HG03280 (cell line): ENCODE results near the gene KRTAP12-2.
"Not testable (repeated sequence)": the region's sequence is repeated elsewhere in the genome, so short reads cannot be mapped to it uniquely, and the experiment has no call there.

ENCODE experiments used
- ATAC-seq: cut with Tn5 transposase; IDR thresholded peaks from one replicate; pipeline ENCODE4 v1.9.1; 2021; ENCODE audit warnings: mild to moderate bottlenecking, moderate library complexity; ENCODE audit not compliant: unreplicated experiment

The KRTAP12-2 gene

GRCh38 chr21:44653656-44654575 lies 12.8 kb downstream of the KRTAP12-2 start:
- no peak for ATAC-seq

DNA sequence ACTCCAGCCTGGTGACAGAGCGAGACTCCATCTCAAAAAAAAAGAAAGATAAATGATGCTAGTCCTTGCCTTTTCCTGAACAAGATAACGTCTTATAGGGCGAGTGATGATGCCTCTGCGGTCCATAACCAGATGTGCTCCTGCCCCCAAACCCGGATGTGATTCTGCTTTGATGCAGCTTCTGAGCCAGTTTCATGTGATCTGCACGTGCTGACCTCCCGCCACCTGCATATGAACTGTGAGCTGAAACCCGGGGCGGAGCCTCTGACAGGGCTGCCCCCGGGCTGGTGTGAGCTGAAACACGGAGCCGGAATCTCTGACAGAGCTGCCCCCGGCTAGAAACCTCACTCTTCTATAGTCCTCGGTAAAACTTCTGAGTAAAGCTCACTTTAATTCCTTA lies 13.6 kb downstream of the KRTAP12-2 start:
- no peak for ATAC-seq

DNA sequence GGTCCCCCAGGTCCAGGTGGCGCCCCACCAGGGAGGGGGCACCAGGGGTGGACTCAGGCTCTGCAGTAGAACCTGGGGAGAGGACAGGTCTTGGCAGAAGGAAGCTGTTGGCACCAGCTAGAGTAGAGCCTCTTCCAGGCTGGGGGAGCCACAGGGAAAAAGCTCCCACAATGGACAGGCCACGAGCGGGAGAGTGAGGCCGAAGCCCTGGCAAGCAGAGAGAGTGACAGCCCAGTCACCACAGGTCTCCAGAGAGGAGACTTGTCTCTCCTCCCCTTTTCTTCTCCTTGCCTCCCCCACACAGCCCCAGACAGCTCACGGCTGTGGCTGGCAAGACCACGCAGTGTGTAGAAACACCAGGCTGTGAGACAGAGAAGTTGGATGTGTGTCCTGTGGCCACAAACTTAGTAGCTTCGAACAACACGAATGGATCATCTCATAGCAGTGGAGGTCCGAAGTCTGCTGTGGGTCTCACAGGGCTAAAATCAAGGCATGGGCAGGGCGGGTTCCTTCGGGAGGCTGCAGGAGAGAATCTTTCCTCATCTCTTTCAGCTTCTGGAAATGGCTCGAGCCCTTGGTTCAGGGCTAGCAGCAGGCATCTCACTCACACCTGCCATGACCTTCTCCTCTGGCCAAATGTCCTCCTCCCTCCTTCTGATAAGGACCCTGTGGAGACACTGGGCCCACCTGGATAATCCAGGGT lies 15.6 kb downstream of the KRTAP12-2 start:
- ATAC-seq = no peak

DNA sequence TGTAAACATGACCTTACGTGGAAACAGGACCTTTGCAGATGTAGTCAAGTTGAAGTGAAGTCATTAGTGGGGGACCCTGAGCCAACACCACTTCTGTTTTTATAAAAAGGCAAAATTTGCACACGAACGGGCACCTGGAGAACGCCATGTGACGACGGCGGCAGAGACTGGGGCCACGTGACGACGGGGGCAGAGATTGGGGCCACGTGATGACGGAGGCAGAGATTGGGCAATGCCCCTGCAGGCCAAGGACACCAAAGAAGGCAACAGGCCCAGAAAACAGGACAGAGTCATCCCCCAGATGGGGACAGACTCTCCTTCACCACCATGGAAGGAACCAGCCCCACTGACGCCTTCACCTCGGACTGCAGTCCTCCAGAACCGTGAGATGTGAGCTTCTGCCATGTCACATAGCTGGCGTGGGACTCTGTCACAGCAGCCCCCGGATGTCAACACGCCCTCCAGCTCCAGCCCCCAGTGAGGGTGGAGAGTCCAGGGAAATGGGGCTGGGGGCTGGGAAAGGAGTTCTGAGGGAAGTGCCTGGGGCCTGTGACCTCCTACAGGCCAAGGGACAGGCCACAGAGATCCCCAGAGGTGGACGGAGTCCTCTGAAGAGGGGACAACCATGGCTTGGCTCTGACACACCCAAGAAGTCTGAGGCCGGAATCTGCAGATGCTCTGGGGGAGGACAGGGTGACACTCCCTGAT lies 16.3 kb downstream of the KRTAP12-2 start:
- no peak for ATAC-seq

- no peak for ATAC-seq
Observed at GRCh38 chr21:44649521-44650100, 17.1 kb downstream of the KRTAP12-2 start.

DNA sequence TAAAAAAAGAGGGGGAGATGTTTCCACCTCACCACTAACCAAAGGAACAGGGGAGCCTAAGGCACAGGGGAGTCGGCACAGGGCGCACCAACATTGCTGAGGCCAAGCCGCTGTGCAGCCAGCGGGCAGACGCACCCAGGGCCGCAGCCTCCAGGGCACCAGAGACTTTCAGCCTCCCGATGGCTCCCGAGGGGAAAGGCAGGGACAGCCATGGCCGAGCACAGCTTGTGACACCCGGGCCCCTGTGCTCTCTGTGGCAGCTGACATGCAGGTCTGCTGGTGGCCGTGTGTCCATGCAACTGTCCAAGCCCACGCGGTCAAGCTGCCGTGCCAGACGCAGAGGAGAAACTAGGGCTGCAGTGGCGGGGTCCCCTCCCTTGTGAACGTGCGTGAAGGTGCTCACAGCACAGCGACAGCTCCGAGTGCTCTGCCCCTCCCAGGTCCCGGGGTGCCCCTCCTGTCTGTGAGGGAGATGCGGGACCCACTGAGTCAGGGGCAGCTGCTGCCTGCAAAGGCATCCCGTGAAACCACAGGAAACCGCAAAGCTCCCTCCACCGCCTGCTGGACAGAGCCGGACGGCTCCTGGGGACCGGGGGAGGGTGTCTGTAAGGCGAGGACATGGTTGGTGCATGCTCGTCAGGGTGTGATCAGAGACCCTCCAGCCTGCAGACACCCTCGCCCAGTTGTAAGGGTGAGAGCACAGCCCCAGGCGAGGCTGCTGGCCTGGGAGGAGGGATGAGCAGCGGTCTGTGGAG lies 18.0 kb downstream of the KRTAP12-2 start:
- no peak for ATAC-seq

DNA sequence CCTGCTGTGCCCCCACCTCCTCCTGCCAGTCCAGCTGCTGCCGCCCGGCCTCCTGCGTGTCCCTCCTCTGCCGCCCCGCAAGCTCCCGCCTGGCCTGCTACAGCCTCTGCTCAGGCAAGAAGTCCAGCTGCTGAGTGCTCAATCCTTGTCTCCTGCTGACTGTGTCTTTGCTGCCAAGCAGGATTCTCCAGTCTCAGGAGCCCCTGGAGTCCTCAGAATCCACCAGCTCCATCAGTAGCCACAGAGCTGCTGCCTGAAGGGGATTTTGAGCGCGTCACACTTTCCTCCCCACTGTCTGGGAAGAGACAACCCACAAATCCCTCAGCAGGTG lies 19.5 kb downstream of the KRTAP12-2 start:
- ATAC-seq = no peak

GRCh38 chr21:44646366-44647221 lies 20.1 kb downstream of the KRTAP12-2 start, which contains the start of gene KRTAP10-11:
Gene KRTAP10-11 (plus strand): TSS chr21:44646414. CDS start chr21:44646459, 45 bp downstream.
- not testable (repeated sequence) for ATAC-seq

DNA sequence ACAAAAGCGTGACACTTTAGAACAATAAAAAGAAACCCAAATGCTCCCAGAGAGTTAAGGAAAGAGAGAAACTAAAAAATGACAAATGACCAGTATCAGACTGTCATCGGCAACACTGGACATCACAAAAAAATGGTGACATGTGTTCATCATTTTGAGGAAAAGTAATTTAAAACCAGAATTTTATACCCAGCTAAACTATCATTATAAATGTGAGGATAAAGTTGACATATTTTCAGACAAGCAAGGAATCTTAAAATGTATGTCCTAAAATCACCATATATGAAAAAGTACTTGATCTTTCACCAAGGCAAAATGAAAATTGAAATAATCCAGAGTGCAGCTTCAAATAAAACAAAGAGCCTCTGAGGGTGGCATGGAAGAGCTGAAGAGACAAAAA lies 21.8 kb downstream of the KRTAP12-2 start:
- ATAC-seq = no peak

GRCh38 chr21:44643741-44644310 lies 22.9 kb downstream of the KRTAP12-2 start:
- ATAC-seq = no peak

DNA sequence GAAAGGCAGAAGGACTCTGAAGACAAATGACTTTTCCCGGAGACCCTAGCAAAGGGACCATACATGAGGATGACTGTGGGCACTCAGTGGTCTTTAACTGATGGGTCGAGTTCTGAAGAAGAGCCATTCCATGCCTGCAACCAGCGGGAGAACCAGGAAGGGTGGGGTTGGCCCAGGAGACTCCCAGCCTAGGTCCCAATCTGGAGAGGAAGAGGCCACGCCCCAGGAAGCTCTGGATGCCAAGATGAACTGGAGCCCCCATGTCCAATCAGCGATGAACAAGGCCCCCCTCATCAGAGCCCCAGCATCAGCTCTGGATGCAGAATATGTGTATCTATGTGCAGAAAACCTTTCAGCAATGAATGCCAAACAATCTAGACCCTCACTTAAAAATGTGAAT lies 26.0 kb downstream of the KRTAP12-2 start:
- no peak for ATAC-seq

DNA sequence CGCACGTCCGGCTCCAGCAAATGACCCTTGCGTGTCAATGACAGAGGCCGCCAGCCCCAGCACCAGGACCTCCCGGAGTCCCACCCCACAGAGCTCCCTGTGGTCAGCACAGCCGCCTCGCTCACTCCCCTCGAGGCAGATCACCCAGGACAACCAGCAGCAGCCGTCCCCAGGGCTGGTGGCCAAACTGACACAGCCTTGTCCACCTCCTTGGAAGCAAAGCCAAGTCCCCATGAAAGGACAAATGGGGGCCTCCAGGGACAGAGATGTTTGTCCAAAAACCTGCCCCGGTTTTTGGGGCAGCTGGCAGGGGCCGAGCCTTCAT lies 27.4 kb downstream of the KRTAP12-2 start:
- ATAC-seq = no peak

DNA sequence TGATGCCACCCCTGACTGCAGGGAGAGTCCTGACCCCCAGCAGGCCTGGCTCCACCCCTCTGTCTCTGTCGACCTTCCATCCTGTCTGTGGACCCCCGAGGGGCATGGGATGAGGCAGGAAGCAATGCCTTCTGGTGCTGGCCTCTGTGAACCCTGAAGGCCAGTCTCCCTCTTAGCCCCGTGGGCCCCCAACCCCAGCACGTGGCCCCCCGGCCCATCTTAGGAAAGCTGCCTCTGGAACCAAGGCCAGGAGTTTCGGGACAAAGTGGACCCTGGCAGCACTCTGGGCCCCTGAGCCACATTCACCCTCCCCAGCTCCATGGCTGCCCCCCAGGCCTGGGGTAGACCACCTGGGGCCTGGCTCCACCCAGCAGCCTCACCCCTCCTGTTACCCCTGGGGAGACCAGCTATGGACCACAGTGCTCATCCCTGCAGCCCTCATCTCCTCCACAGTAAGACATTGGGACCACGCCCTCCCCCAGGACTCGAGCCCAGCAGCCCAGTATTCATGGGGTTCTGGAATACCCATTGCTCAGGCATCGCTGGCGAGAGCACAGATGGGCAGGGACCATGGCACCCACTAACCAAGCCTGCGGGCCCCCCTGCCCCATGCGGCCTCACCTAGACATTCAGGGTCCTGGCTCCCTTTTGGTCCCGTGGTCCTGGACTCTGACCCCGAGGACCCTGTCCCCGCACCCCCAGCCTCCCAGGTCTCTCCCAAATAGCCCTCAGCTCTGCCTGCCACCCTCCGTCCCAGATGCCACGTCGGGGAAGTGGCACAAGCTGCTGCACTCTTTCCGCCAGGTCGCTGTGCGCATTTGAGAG lies 28.0 kb downstream of the KRTAP12-2 start:
- ATAC-seq = not testable (repeated sequence)

- not testable (repeated sequence) for ATAC-seq
Observed at GRCh38 chr21:44637851-44638348, 28.8 kb downstream of the KRTAP12-2 start.

DNA sequence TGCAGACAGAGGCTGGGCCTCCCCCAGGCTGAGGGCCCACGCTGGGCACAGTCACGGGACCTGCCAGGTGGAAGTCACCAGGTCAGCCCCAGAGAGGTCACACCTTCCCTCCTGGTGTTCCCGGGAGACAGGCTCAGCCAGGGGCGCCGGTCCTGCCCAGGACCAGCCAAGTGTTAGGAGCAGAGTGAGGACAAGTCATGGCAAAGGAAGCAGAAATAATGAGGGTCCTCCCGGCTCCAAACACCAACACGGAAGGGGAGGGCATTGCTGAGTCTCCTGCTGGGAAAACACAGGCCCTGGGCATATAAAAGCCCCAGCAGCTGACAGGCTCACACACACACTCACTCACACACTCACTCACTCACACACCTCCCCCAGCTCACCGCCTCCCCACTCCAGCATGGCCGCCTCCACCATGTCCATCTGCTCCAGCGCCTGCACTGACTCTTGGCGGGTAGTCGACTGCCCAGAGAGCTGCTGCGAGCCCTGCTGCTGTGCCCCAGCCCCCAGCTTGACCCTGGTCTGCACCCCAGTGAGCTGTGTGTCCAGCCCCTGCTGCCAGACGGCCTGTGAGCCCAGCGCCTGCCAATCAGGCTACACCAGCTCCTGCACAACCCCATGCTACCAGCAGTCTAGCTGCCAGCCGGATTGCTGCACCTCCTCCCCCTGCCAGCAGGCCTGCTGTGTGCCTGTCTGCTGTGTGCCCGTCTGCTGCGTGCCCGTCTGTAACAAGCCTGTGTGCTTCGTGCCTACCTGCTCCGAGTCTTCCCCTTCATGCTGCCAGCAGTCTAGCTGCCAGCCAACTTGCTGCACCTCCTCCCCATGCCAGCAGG lies 29.5 kb downstream of the KRTAP12-2 start, which contains the start of gene KRTAP10-10:
TSS of gene KRTAP10-10 (plus strand) at position 339 of the 833 bp plus-strand sequence. CDS start at position 401, 62 bp downstream.
- no peak for ATAC-seq

DNA sequence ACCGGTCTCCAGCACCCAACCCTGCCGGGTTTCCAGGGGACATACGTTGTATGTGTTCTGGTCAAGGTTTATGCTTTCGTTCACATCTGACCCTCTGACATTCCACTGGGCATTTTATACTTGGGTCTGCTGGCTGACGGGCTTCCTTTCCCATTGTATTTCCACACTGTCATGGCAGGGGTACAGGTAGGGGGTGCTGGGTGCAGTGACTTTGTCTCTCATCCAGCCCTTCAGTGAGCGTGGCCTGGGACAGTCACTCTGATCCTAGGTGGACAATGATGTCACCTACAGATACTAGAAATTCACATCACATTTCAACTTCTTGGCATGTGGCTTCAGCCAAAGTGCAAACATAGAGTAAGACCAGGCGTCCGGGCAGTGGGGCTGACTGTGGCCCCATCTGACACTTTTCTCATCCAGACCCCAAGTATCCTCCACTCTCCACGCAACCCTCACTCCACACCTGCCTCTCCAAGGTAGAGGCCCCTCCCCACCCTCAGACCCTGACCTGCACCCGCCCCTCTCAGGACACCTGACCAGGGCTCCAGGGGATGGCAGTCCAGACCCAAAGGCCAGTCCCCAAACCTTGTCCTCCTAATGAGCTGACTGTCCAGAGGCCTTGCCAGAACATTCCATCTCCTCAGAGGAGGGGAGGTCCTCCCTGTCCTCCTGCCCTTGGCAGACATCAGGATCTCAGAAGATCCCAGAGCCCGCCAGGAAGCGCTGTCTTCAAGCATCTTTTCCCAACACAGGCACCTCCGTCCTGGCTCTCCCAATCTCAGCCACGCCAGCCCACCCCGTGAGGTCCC lies 30.3 kb downstream of the KRTAP12-2 start:
- ATAC-seq = no peak
